K562 (cell line): ENCODE data around the gene LPAR2. TPM values are rescaled to one million over a fixed set of nuclear protein-coding genes. Genes with fewer than 3 reads are reported as not detected.

Source experiments
- ATAC-seq: fragments of 200-7000 bp; cut with Tn5 transposase; 3 replicates; pipeline ENCODE4 v1.9.1; 2020; ENCODE audit warnings: moderate library complexity
- BruUV-seq: library from RNA; stranded (reverse); fragments of 400-500 nt; replicated peaks from 2 replicates; lab custom pipeline; 2021; lab: Mats Ljungman, UMichigan
- CTCF ChIA-PET: fragments of 300-600 bp; formaldehyde crosslinking; extraction: SDS; loops from one replicate; lab custom pipeline; 2021; ENCODE audit warnings: low intra/inter-chr PET ratio; lab: Yijun Ruan, JAX
- POLR2A ChIA-PET: fragments of 300-600, 350-650 bp; sonication (Branson Sonifier 250); formaldehyde crosslinking; extraction: SDS; loops from one replicate; lab custom pipeline; 2021; ENCODE audit warnings: antibody characterized with exemption, inconsistent platforms; lab: Yijun Ruan, JAX
- DNase-seq, 4 experiments: peaks; one replicate each; pipeline versions ENCODE4 v3.0.0 to v3.0.0-alpha.2; 2011 to 2018; ENCODE audit warnings: low spot score in 3 of 4, mixed read lengths in 3 of 4; ENCODE audit errors: extremely low read depth in 1 of 4
- FAIRE-seq: peaks from 2 replicates; lab custom pipeline; 2011; peaks lifted over from hg19 to GRCh38; lab: Jason Lieb, UNC
- H2AFZ ChIP-seq: 2 replicates; pipeline ENCODE4 v1.6.0; 2011; ENCODE audit warnings: low read depth, low read length, control low read depth, inconsistent platforms
- H3K27ac ChIP-seq: fragments of 200-600 bp; 3 replicates; pipeline ENCODE4 v1.8.0; 2011; ENCODE audit warnings: low read depth, mild to moderate bottlenecking, control low read depth, inconsistent platforms, low read length, moderate library complexity, mixed read lengths; ENCODE audit errors: extremely low read depth
- H3K27me3 ChIP-seq, 2 experiments: fragments of 300-600 bp in 1 of 2; 2 replicates in 1 of 2; 3 replicates in 1 of 2; pipeline versions ENCODE4 v1.6.0 to v1.8.0; 2011; ENCODE audit warnings: inconsistent platforms in 2 of 2, low read length in 2 of 2, mild to moderate bottlenecking in 1 of 2, mixed read lengths in 1 of 2, moderate library complexity in 1 of 2; ENCODE audit not compliant: control insufficient read depth in 2 of 2, insufficient read depth in 2 of 2
- H3K36me3 ChIP-seq: fragments of 300-600 bp; 3 replicates; pipeline ENCODE4 v1.8.0; 2011; ENCODE audit warnings: mild to moderate bottlenecking, low read length, inconsistent platforms; ENCODE audit not compliant: control insufficient read depth, insufficient read depth
- H3K4me1 ChIP-seq, 2 experiments: fragments of 200-600 bp in 1 of 2; replicated peaks in 1 of 2; 2 replicates in 1 of 2; 3 replicates in 1 of 2; pipeline versions ENCODE4 v1.5.1 to v1.8.0; 2011; ENCODE audit warnings: inconsistent platforms in 2 of 2, low read length in 2 of 2, mild to moderate bottlenecking in 1 of 2, mixed read lengths in 1 of 2, moderate library complexity in 1 of 2; ENCODE audit not compliant: control insufficient read depth in 2 of 2, insufficient read depth in 2 of 2
- H3K4me2 ChIP-seq: 2 replicates; pipeline ENCODE4 v1.6.1; 2011; ENCODE audit warnings: low read length, control low read depth, inconsistent platforms, mixed read lengths; ENCODE audit not compliant: insufficient read depth
- H3K4me3 ChIP-seq: fragments of 200-600 bp; sonication (generic), shearing (Covaris generic); 2 replicates; pipeline ENCODE4 v1.5.1; 2016; ENCODE audit warnings: control low read depth, inconsistent platforms
- H3K79me2 ChIP-seq: fragments of 200-600 bp; 3 replicates; pipeline ENCODE4 v1.8.0; 2011; ENCODE audit warnings: low read length, inconsistent platforms; ENCODE audit not compliant: control insufficient read depth, insufficient read depth
- H3K9ac ChIP-seq, 2 experiments: 2 replicates each; pipeline versions ENCODE4 v1.6.0 to v1.6.1; 2011; ENCODE audit warnings: low read depth in 2 of 2, low read length in 2 of 2, control low read depth in 1 of 2, inconsistent platforms in 1 of 2, mild to moderate bottlenecking in 1 of 2, mixed read lengths in 1 of 2; ENCODE audit not compliant: insufficient read depth in 1 of 2
- H3K9me1 ChIP-seq: one replicate; pipeline ENCODE4 v1.6.0; 2011; ENCODE audit warnings: inconsistent platforms, mild to moderate bottlenecking, low read length, moderate library complexity; ENCODE audit not compliant: control insufficient read depth, insufficient read depth
- H3K9me3 ChIP-seq: replicated peaks from 2 replicates; pipeline ENCODE4 v1.5.1; 2011; ENCODE audit warnings: low read depth, low read length, inconsistent platforms; ENCODE audit not compliant: control insufficient read depth, insufficient read depth
- H4K20me1 ChIP-seq: replicated peaks from 2 replicates; pipeline ENCODE4 v1.6.1; 2011; ENCODE audit warnings: low read length, inconsistent platforms, mixed read lengths; ENCODE audit not compliant: control insufficient read depth, insufficient read depth
- ATF3 ChIP-seq, 2 experiments: fragments of 450-650 bp in 1 of 2; sonication (generic) in 1 of 2; formaldehyde crosslinking in 1 of 2; IDR thresholded peaks in 1 of 2; conservative IDR thresholded peaks in 1 of 2; 2 replicates each; pipeline versions ENCODE4 v1.6.1 to v1.8.1; 2016 to 2023; ENCODE audit warnings: mild to moderate bottlenecking in 2 of 2, moderate library complexity in 2 of 2, inconsistent platforms in 1 of 2, missing genetic modification reagents in 1 of 2
- FOSL1 ChIP-seq: fragments of 200-800 bp; sonication (Bioruptor generic); conservative IDR thresholded peaks from 2 replicates; pipeline ENCODE4 v1.6.1; 2016; ENCODE audit warnings: missing genetic modification characterization, missing compliant biosample characterization
- JUND ChIP-seq, 2 experiments: IDR thresholded peaks; 2 replicates in 1 of 2; 3 replicates in 1 of 2; pipeline ENCODE4 v1.6.1; 2011; ENCODE audit warnings: borderline replicate concordance in 2 of 2, low read depth in 2 of 2, low read length in 2 of 2, improper control_type of control experiment in 1 of 2, missing biosample characterization in 1 of 2, missing genetic modification characterization in 1 of 2, missing genetic modification reagents in 1 of 2
- MBD1 ChIP-seq: fragments of 250-450 bp; sonication (Bioruptor Pico); IDR thresholded peaks from 2 replicates; pipeline ENCODE4 v1.8.0; 2022; ENCODE audit warnings: inconsistent platforms
- NEUROD1 ChIP-seq: fragments of 150-350 bp; IDR thresholded peaks from 2 replicates; pipeline ENCODE4 v1.6.1; 2014; ENCODE audit warnings: borderline replicate concordance, low read length, low read depth; ENCODE audit not compliant: partially characterized antibody
- PKNOX1 ChIP-seq: fragments of 450-650 bp; IDR thresholded peaks from 2 replicates; pipeline ENCODE4 v1.6.1; 2016
- SIRT6 ChIP-seq: IDR thresholded peaks from one replicate; pipeline ENCODE4 v1.6.1; 2012; ENCODE audit warnings: low read depth, mild to moderate bottlenecking, control low read depth, inconsistent platforms, low read length, moderate library complexity
- SLC30A9 ChIP-seq: fragments of 250-450 bp; sonication (Bioruptor Pico); IDR thresholded peaks from 2 replicates; pipeline ENCODE4 v1.8.0; 2022; ENCODE audit warnings: mild to moderate bottlenecking, moderate library complexity
- ZSCAN29 ChIP-seq: fragments of 450-650 bp; IDR thresholded peaks from 2 replicates; pipeline ENCODE4 v1.6.1; 2017
- WGBS: fragments of 100-300 bp; shearing (Covaris generic); methylation state at CpG from one replicate; pipeline ENCODE4 v1.1.6; 2016; ENCODE audit warnings: low coverage, mixed read lengths; ENCODE audit not compliant: insufficient coverage; ENCODE audit errors: missing lambda C conversion rate; 5-methylcytosine and 5-hydroxymethylcytosine counted together
- in situ Hi-C: fragments of 300-500 bp; cut with MboI; formaldehyde crosslinking; loops from 4 replicates; pipeline ENCODE4 v1.15.0; 2018; ENCODE audit warnings: inconsistent platforms, mixed read lengths
- intact Hi-C: fragments of 100-400 bp; cut with micrococcal nuclease; formaldehyde crosslinking; loops from 2 replicates; pipeline ENCODE4 v1.14.2; 2022
- polyA plus RNA-seq, 8 experiments: library from polyadenylated mRNA; depleted of rRNA in 4 of 8; stranded (reverse) in 5 of 8; unstranded in 3 of 8; fragments of >200 nt; fragmentation: Nextera tagmentation in 2 of 8; fragmentation: Illumina TruSeq in 1 of 8; extraction: Ambion mirVana in 2 of 8; extraction: Trizol in 1 of 8; gene quantifications; 2 replicates each; pipeline versions ENCODE4 v1.2.1 to v1.2.3, GENCODE V29; 2011 to 2014; ENCODE audit warnings: inconsistent platforms in 1 of 8, missing spikeins in 1 of 8
- total RNA-seq, 7 experiments: library from RNA; depleted of rRNA in 6 of 7; stranded (reverse); fragments of >200 nt in 6 of 7; fragmentation: Illumina TruSeq in 2 of 7; extraction: Trizol in 2 of 7; gene quantifications; 2 replicates each; pipeline versions ENCODE4 v1.2.1 to v1.2.3, GENCODE V29; 2011 to 2021; ENCODE audit warnings: low replicate concordance in 1 of 7

The LPAR2 gene
- total and polyA plus RNA-seq, 9 of the 15 experiments (the other 6 are each of a cell fraction or from before 2014, with no cell fraction given), result 0.63 to 13.8 (median 4.4) TPM

GRCh38 chr19:19592690-19593089 is 35.3 kb downstream of the LPAR2 start:
- DNase-seq (no peak), FAIRE-seq (no peak), ATAC-seq (no peak)
- Histone ChIP-seq H3K4me1 (peaks cover 0 to 6% of the 10 kb centered on the region in 2 experiments; a peak in 3 of 5 replicates), H2AFZ (no peak overlapping the region), H3K9me3 (no peaks in the 10 kb centered on the region), H3K36me3 (no peaks in the 10 kb centered on the region), H3K4me2 (no peak overlapping the region), H3K27me3 (peaks cover 0 to 8% of the 10 kb centered on the region in 2 experiments; a peak in 2 of 5 replicates), H3K4me3 (no peak overlapping the region), H3K27ac (no peak overlapping the region), H4K20me1 (no peaks in the 10 kb centered on the region), H3K9ac (no peak overlapping the region), H3K79me2 (no peaks in the 10 kb centered on the region), H3K9me1 (no peaks in the 10 kb centered on the region)
- TF ChIP-seq SIRT6 (no peak), NEUROD1 (no peak)
- ChIA-PET POLR2A (no interaction called here), CTCF (no interaction called here)
- intact Hi-C loops (no loop called here), in situ Hi-C loops (no loop called here)
- no TSS peak for BruUV-seq
- WGBS, result 42% methylated on average over 9 of the region's 10 CpGs

- TF ChIP-seq MBD1 (CRISPR knock-in tag) (no peak), FOSL1 (tag) (peak; percentile 60), PKNOX1 (0 out of 2 replicates have a peak, but pooled peaks have one; percentile 13), SLC30A9 (CRISPR knock-in tag) (no peak), ZSCAN29 (no peak), ATF3 (IDR thresholded peaks at IDR 0.05) (peak; percentile 52), ATF3 (CRISPR knock-in tag; conservative IDR thresholded peaks at IDR 0.05) (no peak), JUND (IDR thresholded peaks at IDR 0.05; ENCODE audit: borderline replicate concordance, low read depth, low read length) (peak; percentile 17; the same call in 1 of the 2 replicates), JUND (tag; IDR thresholded peaks at IDR 0.05; ENCODE audit: borderline replicate concordance, low read depth, low read length) (0 out of 3 replicates have a peak, but pooled peaks have one; percentile 19)
- H3K9me3 ChIP-seq, result no peaks in the 10 kb centered on the region
- H3K79me2 ChIP-seq, result no peaks in the 10 kb centered on the region
- FAIRE-seq (no peak), ATAC-seq (peak; percentile 40; the same call in 2 of the 3 replicates), DNase-seq (no peak)
- no peak overlapping the region for H3K4me2 ChIP-seq
- H3K4me1 ChIP-seq, result no peaks in the 10 kb centered on the region; a peak in 1 of 5 replicates
- 31% methylated on average over 13 of the region's 13 CpGs for WGBS
- H3K9me1 ChIP-seq, result no peaks in the 10 kb centered on the region
- no TSS peak for BruUV-seq
- POLR2A ChIA-PET, result no interaction called here
- in situ Hi-C loops (no loop called here), intact Hi-C loops (no loop called here)
- H3K36me3 ChIP-seq, result no peaks in the 10 kb centered on the region
- no peaks in the 10 kb centered on the region for H4K20me1 ChIP-seq
- H3K4me3 ChIP-seq, result no peak overlapping the region
- H3K9ac ChIP-seq, result peak overlapping the region in 1 of 2 experiments; percentile 64; a peak in 1 of 4 replicates
- H3K27ac ChIP-seq, result no peak overlapping the region
- peak overlapping the region; percentile 44; the same call in 1 of the 2 replicates for H2AFZ ChIP-seq
- peaks cover 0 to 8% of the 10 kb centered on the region in 2 experiments; a peak in 2 of 5 replicates for H3K27me3 ChIP-seq
- CTCF ChIA-PET, result no interaction called here
Measured at GRCh38 chr19:19591133-19591825, 36.7 kb downstream of the LPAR2 start.
